Endothelial cell of umbilical vein (primary cell): Measurements from ENCODE around the gene MIER3. TPM values are rescaled to one million over a fixed set of nuclear protein-coding genes. Genes with fewer than 3 reads are reported as not detected.

Experiments used
- BruUV-seq: library from RNA; stranded (reverse); fragments of 400-500 nt; replicated peaks from 2 replicates; lab custom pipeline; 2021; lab: Mats Ljungman, UMichigan
- CTCF ChIA-PET: fragments of 300-600, 350-600 bp; sonication (Branson Sonifier 250); formaldehyde crosslinking; loops from one replicate; lab custom pipeline; 2021; ENCODE audit warnings: antibody characterized with exemption, inconsistent platforms; lab: Charles Lee
- POLR2A ChIA-PET: fragments of 300-600, 350-600 bp; sonication (Branson Sonifier 250); formaldehyde crosslinking; loops from one replicate; lab custom pipeline; 2021; ENCODE audit warnings: antibody characterized with exemption, inconsistent platforms; lab: Charles Lee
- DNase-seq: peaks from one replicate; pipeline ENCODE4 v3.0.0-alpha.2; 2011; ENCODE audit warnings: low read depth, low spot score
- FAIRE-seq: peaks from 2 replicates; lab custom pipeline; 2011; peaks lifted over from hg19 to GRCh38; lab: Jason Lieb, UNC
- H2AFZ ChIP-seq: 2 replicates; pipeline ENCODE4 v1.6.0; 2012; ENCODE audit warnings: low read depth, low read length, control low read depth, inconsistent platforms
- H3K27ac ChIP-seq: 2 replicates; pipeline ENCODE4 v1.5.1; 2011; ENCODE audit warnings: low read depth, mild to moderate bottlenecking, control low read depth, low read length, moderate library complexity; ENCODE audit not compliant: insufficient read depth
- H3K27me3 ChIP-seq, 2 experiments: 2 replicates each; pipeline versions ENCODE4 v1.6.0 to v1.6.1; 2011; ENCODE audit warnings: low read length in 2 of 2, mixed read lengths in 1 of 2; ENCODE audit not compliant: control insufficient read depth in 2 of 2, insufficient read depth in 2 of 2
- H3K36me3 ChIP-seq, 2 experiments: 2 replicates in 1 of 2; 3 replicates in 1 of 2; pipeline ENCODE4 v1.5.1; 2011; ENCODE audit warnings: low read length in 2 of 2, mild to moderate bottlenecking in 1 of 2, moderate library complexity in 1 of 2; ENCODE audit not compliant: control insufficient read depth in 2 of 2, insufficient read depth in 2 of 2; ENCODE audit errors: extremely low read depth in 1 of 2
- H3K4me1 ChIP-seq: 3 replicates; pipeline ENCODE4 v1.5.1; 2011; ENCODE audit warnings: mild to moderate bottlenecking, low read length; ENCODE audit not compliant: control insufficient read depth, insufficient read depth; ENCODE audit errors: extremely low read depth
- H3K4me2 ChIP-seq: 2 replicates; pipeline ENCODE4 v1.6.1; 2011; ENCODE audit warnings: low read length, control low read depth, mixed read lengths; ENCODE audit not compliant: insufficient read depth
- H3K4me3 ChIP-seq, 3 experiments: fragments of 200-600 bp in 1 of 3; sonication (generic), shearing (Covaris generic) in 1 of 3; replicated peaks in 1 of 3; 2 replicates each; pipeline ENCODE4 v1.5.1; 2011 to 2016; ENCODE audit warnings: control low read depth in 3 of 3, low read length in 3 of 3, mild to moderate bottlenecking in 2 of 3, inconsistent platforms in 1 of 3, low read depth in 1 of 3, moderate library complexity in 1 of 3; ENCODE audit not compliant: insufficient read depth in 1 of 3
- H3K79me2 ChIP-seq: 2 replicates; pipeline ENCODE4 v1.6.0; 2012; ENCODE audit warnings: low read length, inconsistent platforms; ENCODE audit not compliant: control insufficient read depth, insufficient read depth
- H3K9ac ChIP-seq: replicated peaks from 2 replicates; pipeline ENCODE3; 2011; ENCODE audit warnings: low read length, control low read depth; ENCODE audit not compliant: insufficient read depth; ENCODE audit errors: extremely low read depth
- H3K9me1 ChIP-seq: replicated peaks from 3 replicates; pipeline ENCODE4 v1.6.0; 2011; ENCODE audit warnings: mild to moderate bottlenecking, low read length; ENCODE audit not compliant: control insufficient read depth, insufficient read depth; ENCODE audit errors: extremely low read depth
- H3K9me3 ChIP-seq: replicated peaks from 2 replicates; pipeline ENCODE4 v1.5.1; 2012; ENCODE audit warnings: low read length, inconsistent platforms; ENCODE audit not compliant: control insufficient read depth, insufficient read depth
- H4K20me1 ChIP-seq: replicated peaks from 2 replicates; pipeline ENCODE3; 2011; ENCODE audit warnings: mild to moderate bottlenecking, low read length; ENCODE audit not compliant: control insufficient read depth, insufficient read depth; ENCODE audit errors: extremely low read depth
- CTCF ChIP-seq, 2 donors: IDR thresholded peaks; 1 replicate in 1 of 2; 2 replicates in 1 of 2; pipeline ENCODE4 v1.5.1; 2011; ENCODE audit warnings: low read length in 2 of 2, mild to moderate bottlenecking in 2 of 2, moderate library complexity in 2 of 2, control low read depth in 1 of 2, inconsistent platforms in 1 of 2, low read depth in 1 of 2; ENCODE audit not compliant: insufficient read depth in 1 of 2; ENCODE audit errors: extremely low read depth in 1 of 2
- EZH2 ChIP-seq: IDR thresholded peaks from 2 replicates; pipeline ENCODE4 v1.6.1; 2012; ENCODE audit warnings: borderline replicate concordance, low read depth, mild to moderate bottlenecking, moderate library complexity, low read length, inconsistent platforms; ENCODE audit not compliant: severe bottlenecking
- FOS ChIP-seq: IDR thresholded peaks from 2 replicates; pipeline ENCODE4 v1.6.1; 2011; ENCODE audit warnings: mild to moderate bottlenecking, low read length, moderate library complexity, borderline replicate concordance; ENCODE audit not compliant: insufficient read depth
- GATA2 ChIP-seq: IDR thresholded peaks from 2 replicates; pipeline ENCODE4 v1.7.0; 2011; ENCODE audit warnings: low read depth, mild to moderate bottlenecking, moderate library complexity, mixed read lengths, low read length; ENCODE audit not compliant: insufficient read length, insufficient read depth
- JUN ChIP-seq: IDR thresholded peaks from 2 replicates; pipeline ENCODE4 v1.6.1; 2011; ENCODE audit warnings: borderline replicate concordance, low read depth; ENCODE audit not compliant: insufficient read length, insufficient read depth
- MAX ChIP-seq: IDR thresholded peaks from 2 replicates; pipeline ENCODE4 v1.6.1; 2011; ENCODE audit not compliant: insufficient read depth, insufficient read length
- MYC ChIP-seq: IDR thresholded peaks from one replicate; pipeline ENCODE4 v1.6.1; 2011; ENCODE audit warnings: mild to moderate bottlenecking, low read depth, low read length
- POLR2A ChIP-seq: IDR thresholded peaks from 2 replicates; pipeline ENCODE4 v1.6.1; 2012; ENCODE audit warnings: low read depth, mild to moderate bottlenecking, control low read depth, low read length
- POLR2AphosphoS5 ChIP-seq: IDR thresholded peaks from 2 replicates; pipeline ENCODE4 v1.6.1; 2012; ENCODE audit warnings: low read depth, mild to moderate bottlenecking, control low read depth, low read length, moderate library complexity; ENCODE audit not compliant: insufficient read depth
- dilution Hi-C: fragments of 300-500 bp; cut with MboI; formaldehyde crosslinking; loops from one replicate; pipeline ENCODE4 v1.15.0; 2019; ENCODE audit warnings: low sequenced_read_pairs; ENCODE audit not compliant: extremely low pct_ligation_motif_present
- intact Hi-C: fragments of 100-400 bp; cut with micrococcal nuclease; formaldehyde crosslinking; loops from one replicate; pipeline ENCODE4 v1.10.0; 2022
- polyA plus RNA-seq, 4 experiments: library from polyadenylated mRNA; depleted of rRNA in 3 of 4; stranded (reverse) in 3 of 4; unstranded in 1 of 4; fragments of >200 nt; gene quantifications; 2 replicates each; pipeline versions ENCODE4 v1.2.1 to v1.2.3, GENCODE V29; 2011 to 2012; ENCODE audit warnings: missing spikeins in 1 of 4
- total RNA-seq: library from RNA; stranded (reverse); gene quantifications from 2 replicates; pipeline ENCODE4 v1.2.3, GENCODE V29; 2021

MIER3 gene
- total and polyA plus RNA-seq, 2 donors (not counting 3 experiments of a cell fraction or from before 2014, with no cell fraction given): 6.6 to 20.5 TPM

GRCh38 chr5:56974241-56974640 is 22.3 kb upstream of the MIER3 start:
- no peaks in the 10 kb centered on the region for H3K4me1 ChIP-seq
- ChIA-PET POLR2A (no interaction called here), CTCF (no interaction called here)
- H3K36me3 ChIP-seq: no peaks in the 10 kb centered on the region
- H4K20me1 ChIP-seq: no peaks in the 10 kb centered on the region
- no peak overlapping the region for H3K4me3 ChIP-seq
- peaks cover 17 to 23% of the 10 kb centered on the region in 2 experiments for H3K27me3 ChIP-seq
- no TSS peak for BruUV-seq
- H3K4me2 ChIP-seq: no peak overlapping the region
- H3K9me1 ChIP-seq: no peaks in the 10 kb centered on the region
- no peak overlapping the region for H2AFZ ChIP-seq
- TF ChIP-seq JUN: no peak
- no peak for TF ChIP-seq POLR2AphosphoS5
- no peak for TF ChIP-seq EZH2
- no peak for TF ChIP-seq MAX
- TF ChIP-seq CTCF (IDR thresholded peaks at IDR 0.05; ENCODE audit: extremely low read depth in 1 of 2, insufficient read depth in 1 of 2, low read depth in 1 of 2, low read length in 2 of 2): no peak
- TF ChIP-seq POLR2A: no peak
- TF ChIP-seq GATA2: no peak
- TF ChIP-seq MYC: no peak
- no peak for TF ChIP-seq FOS
- no peak for DNase-seq
- dilution Hi-C loops: no loop called here
- no peaks in the 10 kb centered on the region for H3K79me2 ChIP-seq
- intact Hi-C loops: no loop called here
- no peak overlapping the region for H3K27ac ChIP-seq
- no peak overlapping the region for H3K9ac ChIP-seq
- no peaks in the 10 kb centered on the region for H3K9me3 ChIP-seq
- FAIRE-seq: no peak
